ENCODE results near the gene NEURL3.

GRCh38 chr2:96452053-96452452 lies 53.1 kb downstream of the NEURL3 start:
- no peak for TF ChIP-seq TAF1 (IDR thresholded peaks at IDR 0.05; ENCODE audit: borderline replicate concordance, insufficient read depth, low read length)
- TF ChIP-seq REST (IDR thresholded peaks at IDR 0.05; ENCODE audit: insufficient read depth in 1 of 2, low read depth in 2 of 2, low read length in 2 of 2), result no peak
- no peak for TF ChIP-seq POLR2AphosphoS5 (IDR thresholded peaks at IDR 0.05; ENCODE audit: low read depth, low read length)
- TF ChIP-seq SIN3A (IDR thresholded peaks at IDR 0.05; ENCODE audit: borderline replicate concordance, insufficient read depth, low read length), result no peak

Data from PFSK-1 (cell line).